Skin of body (tissue), 2 donors: Measurements from ENCODE around the gene MED13L. TPM values are rescaled to one million over a fixed set of nuclear protein-coding genes. Genes with fewer than 3 reads are reported as not detected.
"Not testable (repeated sequence)": the region's sequence is repeated elsewhere in the genome, so short reads cannot be mapped to it uniquely, and the experiment has no call there.

ENCODE experiments used
- DNase-seq: peaks from one replicate; lab custom pipeline; 2025; lab: John Stamatoyannopoulos, UW
- total RNA-seq: library from RNA; depleted of rRNA; stranded (reverse); fragments of >200 nt; gene quantifications from one replicate; pipeline ENCODE4 v1.2.3, GENCODE V29; 2014

Gene MED13L
- total RNA-seq, 1 donor from 2014 or later: 171 TPM

GRCh38 chr12:116248433-116248832, 29.1 kb downstream of the MED13L start:
- DNase-seq: no peak

GRCh38 chr12:116247377-116247776, 30.1 kb downstream of the MED13L start:
- DNase-seq: peak; percentile 78

DNA sequence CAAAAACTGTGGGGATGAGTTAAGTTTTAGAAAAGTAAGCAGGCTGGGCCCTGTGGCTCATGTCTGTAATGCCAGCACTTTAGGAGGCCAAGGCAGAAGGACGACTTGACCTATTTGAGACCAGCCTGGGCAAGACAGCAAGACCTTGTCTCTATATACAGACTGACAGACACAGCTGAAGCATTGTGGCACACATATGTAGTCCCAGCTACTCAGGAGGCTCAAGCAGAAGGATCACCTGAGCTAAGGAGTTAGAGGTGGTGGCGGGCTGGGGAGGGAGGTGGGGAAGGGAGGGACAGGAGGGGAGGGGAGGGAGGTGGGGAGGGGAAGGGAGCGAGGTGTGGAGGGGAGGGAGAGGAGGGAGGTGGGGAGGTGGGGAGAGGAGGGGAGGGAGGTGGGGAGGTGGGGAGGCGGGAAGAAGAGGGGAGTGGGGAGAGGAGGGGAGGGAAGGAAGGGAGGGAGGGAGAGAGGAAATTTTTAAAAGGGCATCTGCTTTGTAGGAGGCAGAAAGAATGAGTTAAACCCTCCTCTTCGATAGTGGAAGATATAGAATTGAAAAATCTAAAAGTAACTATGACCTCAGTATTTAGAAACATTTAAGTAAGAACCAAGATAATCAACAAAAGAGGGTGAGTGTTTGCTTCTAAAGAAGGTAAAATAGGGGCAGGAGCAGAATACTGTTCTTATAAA, 30.9 kb downstream of the MED13L start:
- no peak for DNase-seq

GRCh38 chr12:116245189-116245588, 32.3 kb downstream of the MED13L start:
- no peak for DNase-seq

- no peak for DNase-seq
These were observed 32.9 kb downstream of the MED13L start for GRCh38 chr12:116244474-116245090.

GRCh38 chr12:116244001-116244400, 33.5 kb downstream of the MED13L start:
- no peak for DNase-seq

DNA sequence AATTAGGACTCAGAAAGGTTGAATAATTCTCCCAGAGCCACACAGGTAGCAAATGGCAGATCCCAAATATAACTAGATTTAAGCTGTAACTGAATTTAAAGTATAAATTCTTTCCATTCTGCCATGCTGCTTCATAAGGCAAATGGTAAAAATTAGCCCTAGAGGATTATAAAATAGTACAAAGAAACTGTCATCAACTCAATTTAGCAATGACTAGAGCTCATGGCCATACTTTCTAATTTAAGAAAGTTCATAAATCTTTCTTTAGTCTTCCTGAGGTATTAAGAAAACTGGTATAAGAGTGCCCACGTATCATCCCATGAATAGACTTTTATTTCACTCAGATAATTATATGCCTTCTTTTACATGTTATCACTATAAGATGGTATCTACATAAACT, 34.8 kb downstream of the MED13L start:
- no peak for DNase-seq

DNA sequence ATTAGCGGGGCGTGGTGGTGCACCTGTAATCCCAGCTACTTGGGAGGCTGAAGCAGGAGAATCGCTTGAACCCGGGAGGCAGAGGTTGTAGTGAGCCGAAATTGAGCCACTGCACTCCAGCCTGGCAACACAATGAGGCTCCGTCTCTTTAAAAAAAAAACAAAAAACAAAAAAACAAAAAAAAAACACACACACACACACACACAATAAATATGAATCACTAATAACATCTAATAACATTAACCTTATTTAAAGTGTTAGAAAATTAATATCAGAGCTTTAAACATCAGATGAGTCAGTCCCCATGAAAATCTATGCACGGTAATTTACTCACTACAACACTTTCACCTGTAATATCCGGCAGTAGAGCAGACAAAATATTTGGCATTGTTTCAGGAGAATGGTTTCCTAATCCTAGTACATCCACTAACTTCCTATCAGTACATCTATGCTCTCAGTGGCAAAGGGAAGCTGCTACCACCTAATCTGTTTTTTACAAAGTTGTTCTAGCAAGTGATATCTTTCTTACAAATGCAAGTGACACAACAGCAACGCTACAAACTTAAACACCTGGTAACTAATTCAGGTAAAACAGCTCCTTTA, 36.2 kb downstream of the MED13L start:
- no peak for DNase-seq

DNA sequence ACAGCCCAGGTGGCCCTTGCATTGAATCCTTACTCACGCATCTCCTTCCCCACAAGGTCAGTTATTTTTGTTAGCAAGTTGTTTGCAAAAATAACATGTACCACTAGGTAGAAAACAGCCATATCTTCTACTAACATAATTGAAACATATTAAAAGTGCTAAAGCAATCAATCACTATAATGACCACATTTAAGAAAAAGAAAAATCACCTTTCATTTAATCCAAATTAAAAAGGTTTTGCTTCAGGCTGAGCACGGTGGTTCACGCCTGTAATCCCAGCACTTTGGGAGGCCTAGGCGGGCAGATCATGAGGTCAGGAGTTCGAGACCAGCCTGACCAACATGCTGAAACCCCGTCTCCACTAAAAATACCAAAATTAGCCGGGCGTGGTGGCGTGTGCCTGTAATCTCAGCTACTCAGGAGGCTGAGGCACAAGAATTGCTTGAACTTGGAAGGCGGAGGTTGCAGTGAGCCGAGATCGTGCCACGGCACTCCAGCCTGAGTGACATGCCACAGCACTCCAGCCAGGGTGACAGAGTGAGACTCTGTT, 38.8 kb downstream of the MED13L start:
- DNase-seq: not testable (repeated sequence)

GRCh38 chr12:116238149-116238548, 39.3 kb downstream of the MED13L start:
- no peak for DNase-seq

DNA sequence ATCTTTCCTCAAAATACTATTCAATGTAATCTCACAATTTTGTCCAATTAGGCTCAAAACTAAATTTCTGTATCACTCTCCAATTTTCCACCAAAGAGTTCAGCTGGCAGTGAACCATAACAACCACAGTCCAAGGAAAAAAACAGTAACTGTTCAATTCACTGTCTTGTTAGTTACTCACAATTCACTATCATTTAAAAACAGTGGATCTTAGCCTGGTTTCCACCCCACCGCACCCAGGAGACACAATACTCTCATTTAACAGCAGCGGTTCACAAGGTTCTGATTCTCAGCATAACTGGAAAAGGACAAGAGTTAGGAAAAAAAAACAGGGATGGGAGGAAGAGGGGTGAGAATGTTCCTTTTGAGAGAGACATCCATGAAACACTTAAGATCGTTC, 40.5 kb downstream of the MED13L start:
- DNase-seq: no peak

DNA sequence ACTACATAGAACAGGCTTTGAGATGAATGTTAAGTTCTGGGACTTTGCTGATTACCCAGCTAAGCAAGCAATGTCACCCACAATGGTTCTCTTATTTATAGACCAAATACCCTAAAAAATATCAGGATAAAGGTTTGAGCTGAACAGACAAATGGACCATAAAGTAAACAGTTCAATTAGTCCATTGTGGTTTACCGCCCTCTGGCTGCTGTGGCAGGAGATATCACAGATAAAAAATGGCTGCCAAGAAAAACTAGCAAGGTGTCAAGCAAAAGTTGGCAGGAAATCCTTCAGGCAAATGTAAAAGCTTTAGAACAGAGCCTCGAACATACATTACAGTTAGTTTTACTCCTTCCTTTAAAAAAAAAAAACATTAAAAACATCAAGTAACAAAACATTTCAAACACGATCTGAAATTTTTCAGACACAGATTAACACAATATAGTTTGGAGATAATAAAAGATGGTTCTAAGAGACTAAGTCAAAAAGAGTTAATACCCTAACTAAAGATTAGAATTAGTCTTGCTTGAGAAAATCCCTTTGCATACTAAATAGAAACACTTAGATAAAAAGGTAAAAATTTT, 41.3 kb downstream of the MED13L start:
- DNase-seq: peak; percentile 19

DNA sequence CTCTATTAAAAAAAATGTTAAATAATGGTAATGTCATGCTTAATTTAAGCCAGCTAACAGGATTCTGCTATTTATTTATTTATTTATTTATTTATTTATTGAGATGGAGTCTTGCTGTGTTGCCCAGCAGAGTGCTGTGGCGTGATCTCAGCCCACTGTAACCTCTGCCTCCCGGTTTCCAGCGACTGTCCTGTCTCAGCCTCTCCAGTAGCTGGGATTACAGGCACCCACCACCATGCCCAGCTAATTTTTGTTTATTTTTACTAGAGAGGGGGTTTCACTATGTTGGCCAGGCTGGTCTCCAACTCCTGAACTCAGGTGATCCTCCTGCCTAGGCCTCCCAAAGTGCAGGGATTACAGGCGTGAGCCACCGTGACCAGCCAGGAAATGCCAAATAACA, 43.3 kb downstream of the MED13L start:
- not testable (repeated sequence) for DNase-seq

DNA sequence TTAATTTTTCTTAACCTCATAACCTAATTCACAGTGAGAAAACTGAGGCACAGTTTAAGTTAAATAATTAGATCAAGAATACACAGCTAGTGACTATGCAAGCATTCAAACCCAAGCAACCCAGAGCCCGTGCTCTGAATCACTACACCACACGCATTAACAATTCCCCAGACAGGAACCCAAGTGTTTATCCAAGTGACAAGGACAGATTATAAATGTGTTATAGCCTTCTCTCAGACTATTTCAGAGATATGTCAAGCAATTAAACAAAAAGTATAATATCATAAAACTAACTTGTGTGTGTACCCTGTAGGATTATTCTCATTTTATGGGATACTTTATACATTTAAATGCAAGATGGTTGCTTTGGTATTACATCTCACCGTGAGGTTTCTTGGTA, 43.8 kb downstream of the MED13L start:
- no peak for DNase-seq

DNA sequence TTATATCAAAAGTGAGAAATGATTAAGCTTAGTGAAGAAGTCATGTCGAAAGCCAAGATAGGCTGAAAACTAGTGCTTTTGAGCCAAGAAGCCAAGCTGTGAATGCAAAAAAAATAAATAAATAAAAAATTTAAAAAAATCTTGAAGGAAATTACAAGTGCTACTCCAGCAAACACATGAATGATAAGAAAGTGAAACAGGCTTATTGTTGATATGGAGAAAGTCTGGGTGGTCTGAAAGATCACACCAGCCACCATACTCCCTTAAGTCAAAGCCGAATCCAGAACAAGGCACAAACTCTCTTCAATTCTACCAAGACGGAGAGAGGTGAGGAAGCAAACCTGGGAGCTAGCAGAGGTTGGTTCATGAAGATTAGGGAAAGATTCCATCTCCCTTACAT, 49.7 kb downstream of the MED13L start:
- DNase-seq: no peak

- DNase-seq: no peak
These were observed 51.5 kb downstream of the MED13L start for GRCh38 chr12:116226026-116226425.

GRCh38 chr12:116222358-116222757, 55.1 kb downstream of the MED13L start:
- peak; percentile 73 for DNase-seq

- no peak for DNase-seq
These were observed 56.7 kb downstream of the MED13L start for GRCh38 chr12:116220756-116221155.

DNA sequence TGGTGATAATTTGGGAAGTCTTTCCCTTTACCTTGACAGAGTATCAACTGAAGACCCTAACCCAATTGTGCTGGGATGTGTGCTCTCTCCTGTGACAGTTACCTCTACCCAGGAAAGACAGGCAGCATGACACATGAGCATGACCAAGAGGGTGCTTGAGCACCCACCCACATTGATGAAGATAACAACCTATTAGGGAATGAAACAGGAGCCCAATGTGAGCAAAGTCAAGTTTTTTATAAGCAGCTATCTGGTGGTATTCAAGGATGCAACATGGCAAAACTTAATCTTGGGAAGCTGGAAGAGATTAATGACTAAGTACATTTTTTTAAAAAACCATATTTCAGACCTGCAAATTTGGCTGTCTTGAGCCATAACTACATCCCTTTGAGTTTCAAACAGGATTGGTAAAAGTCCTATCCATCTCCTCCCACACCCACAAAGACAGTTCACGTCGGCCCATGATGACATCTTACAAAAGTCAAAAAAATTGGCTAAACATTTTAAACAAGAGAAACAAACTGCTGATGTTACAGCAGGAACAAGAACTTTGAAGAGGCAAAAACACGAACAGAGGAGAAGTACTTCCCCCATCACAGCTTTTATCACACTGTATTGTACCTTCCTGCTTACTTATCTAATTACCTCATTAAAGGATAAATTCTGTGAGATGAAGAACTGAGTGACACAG, 60.3 kb downstream of the MED13L start:
- no peak for DNase-seq

DNA sequence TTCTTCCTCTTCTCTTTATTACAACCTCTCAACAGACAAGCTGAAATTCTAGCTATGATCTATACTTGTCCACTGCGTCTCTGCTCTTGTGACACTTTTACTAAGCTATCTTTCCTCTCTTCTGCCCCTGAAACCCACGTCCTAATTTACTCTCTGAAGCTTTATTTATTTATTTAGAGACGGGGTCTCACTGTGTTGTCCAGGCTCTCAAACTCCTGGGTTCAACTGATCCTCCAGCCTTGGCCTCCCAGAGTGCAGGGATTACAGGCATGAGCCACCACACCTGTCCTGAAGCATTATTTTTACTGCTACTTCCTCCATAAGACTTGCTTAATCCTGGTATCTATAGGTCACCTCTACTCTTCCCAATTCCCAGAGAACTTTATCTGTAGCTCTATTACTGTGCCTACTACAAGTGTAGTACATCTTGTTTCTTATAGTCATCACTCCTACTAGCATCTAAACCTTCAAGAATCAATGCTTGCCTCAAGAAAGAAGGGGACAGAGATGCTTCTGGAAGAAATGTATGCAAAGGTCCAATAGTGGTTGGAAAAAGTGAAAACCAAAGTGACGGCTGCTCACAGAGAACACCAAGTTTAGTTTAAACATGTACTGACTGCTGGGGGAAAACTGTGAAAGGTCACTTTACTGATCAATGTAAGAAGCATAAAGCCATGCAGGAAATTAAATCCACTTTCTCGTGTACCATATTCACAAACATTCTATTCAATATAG, 61.3 kb downstream of the MED13L start:
- DNase-seq: no peak

- DNase-seq: no peak
These were observed 62.5 kb downstream of the MED13L start for GRCh38 chr12:116215023-116215422.
